Subcutaneous adipose tissue (tissue), 4 donors: ENCODE results near the gene LRMDA. TPM values are rescaled to one million over a fixed set of nuclear protein-coding genes. Genes with fewer than 3 reads are reported as not detected.

Experiments
- total RNA-seq, 4 donors: library from RNA; depleted of rRNA; stranded (reverse); fragments of >200 nt; gene quantifications; one replicate each; pipeline ENCODE4 v1.1.0, GENCODE V29; 2016
- TF ChIP-seq, protein P1 (sequence below): fragments of 450-650 bp; IDR thresholded peaks from one replicate; pipeline ENCODE4 v1.5.1; 2016; ENCODE audit warnings: low read depth, mild to moderate bottlenecking, control low read depth, antibody characterized with exemption, moderate library complexity

The LRMDA gene
- total RNA-seq, 4 donors from 2014 or later = 17.4 to 92.1 (median 22.8) TPM

DNA sequence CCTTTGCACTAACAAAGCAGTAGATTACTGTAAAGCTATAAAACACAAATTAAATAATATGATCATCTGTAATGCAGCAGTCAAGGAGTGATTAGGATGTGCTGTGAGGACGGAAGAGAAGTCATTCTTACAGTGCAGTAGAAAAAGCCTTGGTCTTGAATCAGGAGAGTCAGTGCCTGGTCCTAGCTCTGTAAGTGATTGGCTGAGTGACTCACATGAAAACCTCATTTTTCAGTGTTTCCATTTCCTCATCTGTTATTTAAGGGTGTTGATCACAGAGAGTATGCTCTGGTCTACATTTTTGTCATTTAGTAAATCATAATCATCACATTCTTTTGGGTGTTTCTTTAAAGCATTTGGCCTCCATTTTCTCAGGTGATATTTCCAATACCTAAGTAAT is 717.8 kb downstream of the LRMDA start:
- TF ChIP-seq, protein P1, sequence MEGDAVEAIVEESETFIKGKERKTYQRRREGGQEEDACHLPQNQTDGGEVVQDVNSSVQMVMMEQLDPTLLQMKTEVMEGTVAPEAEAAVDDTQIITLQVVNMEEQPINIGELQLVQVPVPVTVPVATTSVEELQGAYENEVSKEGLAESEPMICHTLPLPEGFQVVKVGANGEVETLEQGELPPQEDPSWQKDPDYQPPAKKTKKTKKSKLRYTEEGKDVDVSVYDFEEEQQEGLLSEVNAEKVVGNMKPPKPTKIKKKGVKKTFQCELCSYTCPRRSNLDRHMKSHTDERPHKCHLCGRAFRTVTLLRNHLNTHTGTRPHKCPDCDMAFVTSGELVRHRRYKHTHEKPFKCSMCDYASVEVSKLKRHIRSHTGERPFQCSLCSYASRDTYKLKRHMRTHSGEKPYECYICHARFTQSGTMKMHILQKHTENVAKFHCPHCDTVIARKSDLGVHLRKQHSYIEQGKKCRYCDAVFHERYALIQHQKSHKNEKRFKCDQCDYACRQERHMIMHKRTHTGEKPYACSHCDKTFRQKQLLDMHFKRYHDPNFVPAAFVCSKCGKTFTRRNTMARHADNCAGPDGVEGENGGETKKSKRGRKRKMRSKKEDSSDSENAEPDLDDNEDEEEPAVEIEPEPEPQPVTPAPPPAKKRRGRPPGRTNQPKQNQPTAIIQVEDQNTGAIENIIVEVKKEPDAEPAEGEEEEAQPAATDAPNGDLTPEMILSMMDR = no peak

DNA sequence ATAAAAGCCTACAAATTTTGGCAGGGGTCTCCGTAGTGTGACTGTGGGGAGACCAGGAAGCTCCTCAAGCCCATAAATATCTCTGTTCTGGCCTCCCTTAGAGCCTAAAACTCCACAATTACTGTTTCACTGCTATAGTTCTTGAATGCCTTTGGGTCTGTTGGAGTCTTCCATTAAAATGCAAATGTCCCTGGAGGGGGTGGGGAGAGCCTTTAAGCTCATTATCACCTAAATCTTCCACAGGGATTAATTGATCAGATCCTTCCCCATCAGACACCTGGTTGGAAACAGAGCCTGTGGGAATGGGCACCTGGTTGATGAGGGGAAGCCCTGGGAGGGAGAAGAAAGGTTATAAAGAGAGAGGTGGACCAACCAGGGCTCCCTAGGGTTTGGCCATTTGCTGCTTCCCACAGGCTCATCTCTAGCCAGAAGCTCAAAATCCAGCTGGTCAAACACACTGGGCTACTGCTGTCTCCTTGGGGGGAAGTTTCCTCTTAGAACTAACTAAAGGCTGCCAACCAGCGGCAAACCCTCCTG is 718.2 kb downstream of the LRMDA start:
- TF ChIP-seq, protein P1 = no peak

DNA sequence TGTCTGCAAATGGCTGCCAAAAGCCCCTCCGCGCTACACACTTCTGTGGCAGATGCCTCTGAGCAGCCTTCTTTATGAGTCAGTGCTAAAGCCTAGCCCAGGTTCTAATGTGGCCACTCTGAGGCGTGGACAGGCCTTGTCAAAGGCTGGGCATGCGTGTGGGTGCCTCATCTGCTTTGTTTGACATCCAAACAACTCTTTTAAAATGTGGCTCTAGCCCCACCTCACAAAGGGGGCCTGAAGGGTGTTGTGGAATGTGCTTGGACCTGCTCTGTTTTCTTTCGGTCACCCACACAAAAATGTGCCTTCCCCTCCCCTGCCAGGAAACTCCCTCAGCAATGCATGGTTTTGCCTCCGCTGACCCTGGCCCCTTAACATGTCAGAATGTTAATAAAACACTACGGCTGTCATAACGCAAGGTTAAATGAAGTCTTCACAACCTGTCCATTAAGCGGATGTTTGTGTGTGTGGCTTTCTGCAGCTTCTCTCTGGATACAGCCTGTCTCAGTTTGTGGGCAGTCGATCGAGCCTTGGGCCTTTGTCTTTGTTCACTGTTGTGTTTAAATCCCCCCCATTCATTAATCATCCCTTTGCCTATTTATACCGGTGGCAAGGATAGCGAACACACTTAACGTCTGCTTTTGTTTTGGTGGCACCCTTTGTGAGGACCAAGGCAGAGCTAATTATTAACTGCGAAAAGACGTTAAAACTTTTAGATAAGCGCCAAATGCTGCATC is 718.9 kb downstream of the LRMDA start:
- TF ChIP-seq, protein P1 = no peak

DNA sequence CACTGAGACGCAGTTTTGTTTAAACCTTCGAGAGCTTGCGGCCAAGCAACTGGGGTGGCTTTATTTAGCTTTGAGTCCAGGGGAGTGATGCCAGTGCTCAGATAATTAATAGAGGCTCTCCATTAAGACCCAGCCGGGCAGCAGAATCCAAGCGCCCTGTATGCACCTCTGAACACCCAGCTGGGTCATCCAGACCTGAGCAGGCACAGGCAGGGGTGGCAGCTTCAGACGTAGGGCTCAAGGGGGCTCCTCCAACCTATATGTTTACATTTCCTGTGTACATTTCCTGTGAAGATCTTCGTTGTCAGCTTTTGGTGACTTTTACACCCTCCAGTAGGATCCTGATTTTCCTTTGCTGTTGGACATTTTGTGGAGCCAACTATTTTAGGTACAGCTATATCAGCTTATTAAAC is 719.5 kb downstream of the LRMDA start:
- TF ChIP-seq, protein P1 = no peak

DNA sequence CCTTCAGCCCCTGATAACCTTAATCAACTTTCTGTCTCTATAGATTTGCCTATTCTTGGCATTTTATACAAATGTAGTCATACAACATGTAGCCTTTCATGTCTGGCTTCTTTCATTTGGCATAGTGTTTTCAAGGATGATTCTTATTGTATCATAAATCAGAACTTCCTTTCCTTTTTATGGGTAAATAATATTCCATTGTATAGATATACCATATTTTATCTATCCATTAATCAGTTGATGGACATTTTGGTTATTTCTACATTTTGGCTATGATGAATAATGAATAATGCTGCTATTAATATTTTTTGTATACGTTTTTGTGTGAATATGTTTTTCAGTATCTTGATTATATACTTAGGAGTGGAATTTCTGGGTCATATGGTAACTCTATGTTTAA is 720.8 kb downstream of the LRMDA start:
- TF ChIP-seq, protein P1 = no peak

DNA sequence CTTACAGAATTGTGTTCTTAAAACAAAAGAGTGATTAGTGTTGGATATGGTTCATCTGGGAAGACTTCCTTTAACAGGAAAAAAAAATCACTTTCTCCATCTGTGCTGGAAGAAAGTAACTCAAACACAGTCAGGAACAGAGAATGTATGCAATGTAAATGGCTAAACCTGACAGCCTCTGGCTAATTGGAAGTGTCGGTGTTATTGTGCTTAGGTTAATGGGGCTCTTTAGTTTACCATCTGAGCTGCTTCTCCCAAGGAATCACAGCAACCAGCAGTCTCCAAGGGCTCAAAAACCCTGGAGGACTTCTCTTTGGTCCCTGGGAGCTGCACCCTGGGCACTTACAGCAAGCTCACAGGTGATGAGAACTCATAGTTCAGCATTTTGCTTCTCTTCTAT is 724.5 kb downstream of the LRMDA start:
- TF ChIP-seq, protein P1 = no peak

DNA sequence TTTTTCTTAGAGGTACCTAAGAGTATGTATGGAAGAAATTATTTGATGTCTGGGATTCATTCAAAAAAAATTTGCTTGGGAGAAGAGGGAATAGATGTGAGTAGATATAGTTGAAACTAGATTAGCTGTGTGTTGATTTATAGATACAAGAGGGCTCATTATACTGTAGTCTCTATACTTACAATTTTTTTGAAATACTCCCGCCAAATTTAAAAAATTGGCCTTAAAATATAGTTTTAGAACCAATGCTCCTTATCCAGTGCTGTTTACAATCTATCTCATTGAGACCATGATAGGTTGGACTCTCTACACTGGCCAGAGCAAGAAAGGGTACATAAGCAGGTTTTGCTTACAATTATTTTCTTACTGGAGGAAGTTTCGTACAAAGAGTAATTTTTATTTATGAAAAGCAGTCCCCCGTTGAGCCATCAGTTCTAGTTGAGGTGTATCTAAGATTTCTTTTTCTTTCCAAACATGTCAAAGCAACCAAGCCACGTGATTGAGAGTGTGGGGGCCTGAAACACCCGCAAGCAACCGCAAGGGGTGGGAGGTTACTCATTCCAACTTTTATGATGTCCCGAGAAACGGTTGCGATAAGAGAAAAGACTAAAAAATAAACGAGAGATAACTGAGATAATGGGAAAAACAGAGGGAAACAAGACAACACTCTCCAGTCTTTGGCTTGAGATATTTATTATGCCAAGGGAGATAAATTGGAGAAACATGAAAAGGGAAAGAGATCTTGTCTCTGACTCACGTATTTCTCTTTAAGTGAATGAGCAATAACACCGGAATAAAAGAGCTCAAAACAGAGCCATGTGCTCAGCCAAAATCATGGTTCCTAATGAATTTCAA is 729.2 kb downstream of the LRMDA start:
- TF ChIP-seq, protein P1 = no peak
